G401 (cell line): ENCODE results near the gene SCOC. TPM values are rescaled to one million over a fixed set of nuclear protein-coding genes. Genes with fewer than 3 reads are reported as not detected.

Experiments used
- DNase-seq: peaks from one replicate; pipeline ENCODE4 v3.0.0-alpha.2; 2015; ENCODE audit warnings: low spot score
- in situ Hi-C: cut with HindIII; loops from 2 replicates; pipeline ENCODE4 v1.10.0; 2016; ENCODE audit warnings: low sequenced_read_pairs, mixed read lengths
- total RNA-seq: library from RNA; depleted of rRNA; stranded (reverse); fragments of >200 nt; shearing (Covaris generic); gene quantifications from 2 replicates; pipeline ENCODE4 v1.2.3, GENCODE V29; 2014; rRNA removed

Gene SCOC
- total RNA-seq, 1 experiment from 2014 or later: 56.9 TPM

GRCh38 chr4:140427919-140428471, 54.5 kb downstream of the SCOC start:
- in situ Hi-C loops: no loop called here
- no peak for DNase-seq

Other genes starting within 250 kb of the SCOC start
- not detected in 2 replicates for gene MAML3, start 219.5 kb upstream of the SCOC start, total RNA-seq
- 3.5 and 3.9 TPM in 2 replicates for gene CLGN, start 54.0 kb downstream of the SCOC start, total RNA-seq
- not detected in 2 replicates for gene MGAT4D, start 124.6 kb downstream of the SCOC start, total RNA-seq
- gene ELMOD2, start 150.5 kb downstream of the SCOC start, total RNA-seq: 12.9 and 28.5 TPM in 2 replicates
- not detected in 2 replicates for gene UCP1, start 195.3 kb downstream of the SCOC start, total RNA-seq